Ishikawa (cell line): ENCODE data around the gene RBPJL.

Source experiments
- EP300 ChIP-seq: IDR thresholded peaks from 2 replicates; pipeline ENCODE4 v1.6.1; 2012; ENCODE audit warnings: borderline replicate concordance
- REST ChIP-seq: IDR thresholded peaks from 2 replicates; pipeline ENCODE4 v1.6.1; 2012; ENCODE audit warnings: low read depth, mild to moderate bottlenecking
- TAF1 ChIP-seq: IDR thresholded peaks from 2 replicates; pipeline ENCODE4 v1.6.1; 2012; ENCODE audit warnings: low read depth, mild to moderate bottlenecking
- TF ChIP-seq, protein P1 (sequence below): IDR thresholded peaks from 2 replicates; pipeline ENCODE4 v1.6.1; 2012

DNA sequence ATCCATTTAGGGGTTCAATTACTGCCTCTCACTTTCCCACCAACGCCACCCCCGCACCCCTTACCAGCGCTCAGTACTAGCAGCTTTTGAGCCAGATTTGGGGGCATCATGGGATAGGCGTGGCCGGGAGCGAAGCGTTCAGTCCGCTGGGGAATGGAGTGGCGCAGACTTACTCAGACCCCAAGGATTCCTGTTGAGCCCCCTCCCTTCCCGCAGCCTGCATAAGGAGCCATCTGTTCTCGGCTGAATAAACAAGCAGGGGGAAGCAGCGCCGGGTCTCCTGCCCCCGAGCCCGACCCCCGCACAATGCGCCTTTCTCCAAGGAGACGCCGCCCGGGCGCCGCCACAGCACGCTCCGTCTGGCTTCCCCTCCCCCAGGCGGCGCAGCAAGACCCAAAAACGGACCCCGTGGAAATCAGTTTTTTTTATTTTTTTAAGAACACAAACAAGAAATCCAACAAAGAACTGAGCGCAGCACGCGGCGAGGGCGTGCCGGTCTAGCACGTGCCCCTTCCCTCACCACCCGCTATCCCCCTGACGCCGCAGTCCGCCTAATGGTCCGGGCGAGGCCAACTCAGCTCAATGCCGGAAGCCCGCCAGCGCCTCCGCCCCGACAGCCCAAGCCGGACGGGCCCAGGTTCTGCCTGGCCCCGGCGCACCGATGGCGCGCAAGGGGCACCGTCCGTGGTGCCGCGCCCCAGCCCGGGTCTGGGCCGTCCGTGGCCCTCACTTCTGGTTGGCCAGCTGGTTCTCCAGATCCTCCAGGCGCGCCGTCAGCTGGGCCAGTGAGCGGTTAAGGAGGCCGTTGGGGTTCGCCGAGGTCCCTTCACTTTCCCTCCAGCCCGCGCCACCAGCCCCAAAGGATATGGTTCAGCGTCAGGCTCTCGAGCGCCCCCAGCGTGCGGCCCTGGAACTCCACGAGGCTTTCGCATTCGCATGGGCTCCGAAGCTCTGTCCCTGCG is 13.3 kb upstream of the RBPJL start:
- TF ChIP-seq REST (no peak), EP300 (no peak), TAF1 (no peak)
- TF ChIP-seq, protein P1, sequence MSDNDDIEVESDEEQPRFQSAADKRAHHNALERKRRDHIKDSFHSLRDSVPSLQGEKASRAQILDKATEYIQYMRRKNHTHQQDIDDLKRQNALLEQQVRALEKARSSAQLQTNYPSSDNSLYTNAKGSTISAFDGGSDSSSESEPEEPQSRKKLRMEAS = peak; percentile 98
